Fibroblast of skin of abdomen (primary cell): ENCODE measurements around the gene UCK2.

ENCODE experiments used
- DNase-seq: peaks from one replicate; pipeline ENCODE4 v3.0.0-alpha.2; 2013

Gene UCK2

DNA sequence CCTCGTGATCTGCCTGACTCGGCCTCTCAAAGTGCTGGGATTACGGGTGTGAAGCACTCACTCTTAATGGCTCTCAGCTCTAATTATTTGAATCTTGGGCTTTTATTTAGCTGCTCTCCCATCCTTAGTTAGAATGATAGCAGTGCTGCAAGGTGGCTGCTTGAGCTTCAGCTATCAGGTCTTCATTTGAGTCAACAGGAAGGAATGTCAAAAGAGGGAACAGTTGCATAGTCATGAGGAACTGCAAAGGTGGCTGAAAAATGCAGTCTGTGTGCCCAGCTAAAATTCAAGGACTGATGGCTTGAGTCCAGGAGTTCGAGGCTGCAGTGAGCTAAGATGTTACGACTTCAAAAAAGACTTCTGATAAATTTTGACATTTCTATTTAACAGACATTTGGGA is 55.6 kb downstream of the UCK2 start:
- peak; percentile 41 for DNase-seq

DNA sequence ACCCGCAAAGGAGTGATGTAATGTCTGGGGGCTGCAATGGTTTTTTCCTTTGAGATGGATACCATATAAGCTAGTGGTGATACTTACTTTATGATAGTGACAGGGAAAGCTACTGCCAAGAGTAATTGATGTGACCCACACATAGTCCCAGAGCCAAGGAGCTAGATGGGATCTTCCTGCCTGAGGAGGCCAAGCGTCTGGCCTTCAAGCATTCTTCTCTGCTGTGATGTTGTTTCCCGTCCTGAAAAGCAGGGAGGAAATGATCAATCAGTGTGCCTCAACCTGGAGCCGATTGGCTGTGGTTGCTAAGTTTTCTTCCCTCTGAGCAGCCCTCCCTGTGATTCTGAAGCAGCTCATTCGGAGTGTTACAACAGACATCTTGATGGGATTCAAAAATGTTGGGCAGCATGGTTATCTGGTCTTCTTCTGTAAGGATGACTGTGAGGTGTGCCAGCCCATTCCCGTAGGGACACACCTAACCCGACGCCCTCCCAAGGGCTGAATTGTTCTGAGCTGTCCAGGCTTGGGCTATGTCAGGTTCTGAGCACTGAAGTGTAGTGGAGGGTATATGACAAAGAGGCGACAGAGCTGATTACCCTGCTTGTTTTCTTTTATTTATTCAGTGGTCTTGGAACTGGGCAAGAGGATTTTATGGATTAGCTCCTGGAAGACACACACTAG is 56.7 kb downstream of the UCK2 start:
- peak; percentile 22 for DNase-seq

- no peak for DNase-seq
Measured at GRCh38 chr1:165884690-165885304, 57.4 kb downstream of the UCK2 start.

GRCh38 chr1:165885305-165885694 is 57.9 kb downstream of the UCK2 start:
- DNase-seq = no peak

- DNase-seq = no peak
Measured at GRCh38 chr1:165886193-165886592, 58.8 kb downstream of the UCK2 start.

GRCh38 chr1:165886983-165887382 is 59.6 kb downstream of the UCK2 start:
- no peak for DNase-seq

DNA sequence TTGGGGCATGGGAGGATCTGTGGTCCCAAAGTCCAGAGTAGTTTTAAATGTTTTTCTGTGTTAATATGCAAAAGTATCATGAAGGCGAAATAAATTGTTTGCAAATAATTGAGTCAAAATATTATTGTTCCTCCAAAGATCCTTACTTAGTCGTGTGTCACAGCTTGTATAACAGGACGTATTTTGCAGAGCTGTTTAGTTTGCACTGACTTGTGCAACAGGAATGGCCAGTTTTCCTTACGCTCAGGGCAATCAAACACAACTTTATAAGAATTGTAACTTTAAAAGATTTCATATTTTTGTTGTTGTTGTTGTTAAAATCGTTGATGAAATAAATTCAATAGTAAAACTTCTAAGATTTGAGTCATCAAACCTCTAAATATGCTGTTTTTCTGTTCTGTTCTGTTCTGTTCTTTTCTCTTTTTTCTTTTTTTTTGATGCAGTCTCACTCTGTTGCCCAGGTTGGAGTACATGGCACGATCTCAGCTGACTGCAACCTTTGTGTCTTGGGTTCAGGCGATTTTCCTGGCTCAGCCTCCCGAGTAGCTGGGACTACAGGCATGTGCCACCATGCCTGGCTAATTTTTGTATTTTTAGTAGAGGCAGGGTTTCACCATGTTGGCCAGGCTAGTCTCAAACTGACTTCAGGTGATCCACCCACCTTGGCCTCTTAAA is 60.6 kb downstream of the UCK2 start:
- no peak for DNase-seq

GRCh38 chr1:165888552-165888920 is 61.1 kb downstream of the UCK2 start:
- DNase-seq = no peak

DNA sequence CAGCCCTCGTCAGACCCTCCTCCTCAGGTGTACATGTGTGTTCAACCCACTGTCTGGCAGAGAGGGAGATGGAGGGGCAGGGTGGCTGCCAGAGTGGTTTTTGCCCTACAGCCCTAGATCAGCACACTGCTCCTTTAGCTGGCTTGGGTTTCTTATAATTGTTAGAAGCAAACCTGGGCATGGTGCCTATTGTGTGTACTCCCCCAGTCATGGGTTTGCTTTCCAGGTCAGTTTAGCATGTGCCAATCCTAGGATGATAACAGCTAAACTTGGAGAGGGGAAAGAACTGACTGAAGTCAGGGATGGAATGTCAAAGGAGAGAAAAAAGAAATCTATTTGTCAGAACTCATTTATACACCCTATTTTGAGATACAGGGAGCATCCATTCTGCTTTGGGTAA is 63.3 kb downstream of the UCK2 start:
- DNase-seq = no peak

DNA sequence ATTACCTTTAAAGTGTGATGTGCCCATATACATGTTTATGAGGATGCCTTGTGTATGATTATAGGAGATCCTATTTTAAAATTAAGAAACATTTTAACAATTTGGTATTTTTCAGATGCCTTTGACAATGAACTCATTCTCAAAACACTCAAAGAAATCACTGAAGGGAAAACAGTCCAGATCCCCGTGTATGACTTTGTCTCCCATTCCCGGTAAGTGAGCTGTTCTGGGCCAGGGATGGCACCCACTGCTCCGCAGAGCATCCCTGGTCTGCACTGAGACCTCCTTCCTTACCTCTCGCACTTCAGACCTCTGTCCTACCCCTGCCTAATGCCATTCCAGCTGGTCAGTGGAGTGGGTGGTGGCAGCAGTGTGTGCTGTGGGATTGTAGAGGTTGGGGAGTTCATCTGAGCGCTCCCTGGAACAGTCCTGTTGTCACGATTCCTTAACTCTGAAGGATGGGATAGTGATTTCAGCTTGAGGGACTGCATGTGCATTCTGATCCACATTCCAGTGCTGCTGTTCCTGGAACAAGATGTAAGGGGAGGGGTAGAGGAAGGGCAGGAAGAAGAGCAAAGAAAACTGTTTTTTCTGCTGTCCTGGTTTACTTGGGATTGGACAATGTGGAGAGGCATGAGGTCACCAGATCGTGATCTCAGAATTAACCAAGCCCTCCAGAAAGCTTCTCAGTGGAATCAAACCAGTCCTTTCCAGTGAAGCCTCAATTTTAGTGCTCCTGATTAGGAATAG is 63.9 kb downstream of the UCK2 start:
- peak; percentile 58 for DNase-seq

GRCh38 chr1:165892935-165893334 is 65.5 kb downstream of the UCK2 start:
- DNase-seq = no peak

DNA sequence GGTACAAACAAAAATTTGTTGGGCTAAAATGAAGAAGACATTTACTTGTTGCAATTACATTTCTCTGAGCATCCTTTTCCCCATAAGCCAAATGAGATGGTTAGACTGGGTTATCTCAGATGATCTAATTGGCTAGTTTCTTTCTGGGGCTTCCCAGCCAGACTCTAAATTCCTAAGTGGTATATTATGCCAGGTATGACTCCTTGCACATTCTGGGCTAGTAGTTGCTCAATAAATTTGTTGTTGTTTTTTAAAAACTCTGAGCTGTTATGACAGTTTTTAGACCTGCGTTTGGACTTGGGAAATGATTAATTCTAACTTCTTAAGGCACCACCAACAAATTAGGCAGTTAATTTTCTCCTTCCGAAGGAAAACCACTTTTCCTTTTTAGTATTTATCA is 66.1 kb downstream of the UCK2 start:
- no peak for DNase-seq

- no peak for DNase-seq
Measured at GRCh38 chr1:165894591-165894990, 67.2 kb downstream of the UCK2 start.

DNA sequence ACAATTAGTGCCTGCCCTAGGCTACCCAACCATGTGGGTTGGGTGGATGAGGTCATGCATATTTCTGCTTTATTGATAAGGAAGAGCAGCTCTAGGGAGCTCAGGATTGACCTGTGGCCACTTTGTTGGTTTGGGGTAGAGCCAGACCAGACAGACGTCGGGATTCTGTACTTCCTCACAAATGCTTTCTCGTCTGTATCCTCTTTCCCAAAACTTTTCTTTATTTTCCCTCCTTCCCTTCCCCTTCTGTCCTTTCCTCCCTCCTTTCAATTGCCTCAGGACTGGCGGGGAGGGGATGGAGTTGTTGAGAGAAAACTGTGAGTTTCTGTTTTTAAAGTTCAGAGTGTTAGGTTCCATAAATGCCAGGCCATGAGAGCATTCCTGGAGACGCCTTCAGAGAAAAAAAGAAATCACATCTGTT is 68.0 kb downstream of the UCK2 start:
- peak; percentile 52 for DNase-seq

DNA sequence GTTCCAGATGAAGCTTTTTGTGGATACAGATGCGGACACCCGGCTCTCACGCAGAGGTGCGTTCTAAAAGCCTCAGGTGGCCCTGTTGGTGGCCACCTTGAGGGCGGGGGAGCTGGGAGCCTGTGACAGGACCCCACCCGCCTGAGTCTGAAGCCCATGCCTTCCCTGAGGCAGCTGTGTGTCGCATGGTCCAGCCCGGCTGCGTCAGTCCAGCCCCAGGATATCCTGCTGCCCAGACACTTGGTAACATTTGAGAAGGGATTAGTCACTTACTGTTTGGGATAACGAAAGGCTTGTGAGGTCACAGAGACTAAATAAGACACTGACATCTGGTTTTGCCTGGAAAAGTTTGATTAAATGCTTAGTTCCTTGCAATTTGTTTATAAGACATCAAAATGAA is 68.9 kb downstream of the UCK2 start:
- DNase-seq = peak; percentile 87

- DNase-seq = peak; percentile 61
Measured at GRCh38 chr1:165897326-165898303, 70.2 kb downstream of the UCK2 start.

DNA sequence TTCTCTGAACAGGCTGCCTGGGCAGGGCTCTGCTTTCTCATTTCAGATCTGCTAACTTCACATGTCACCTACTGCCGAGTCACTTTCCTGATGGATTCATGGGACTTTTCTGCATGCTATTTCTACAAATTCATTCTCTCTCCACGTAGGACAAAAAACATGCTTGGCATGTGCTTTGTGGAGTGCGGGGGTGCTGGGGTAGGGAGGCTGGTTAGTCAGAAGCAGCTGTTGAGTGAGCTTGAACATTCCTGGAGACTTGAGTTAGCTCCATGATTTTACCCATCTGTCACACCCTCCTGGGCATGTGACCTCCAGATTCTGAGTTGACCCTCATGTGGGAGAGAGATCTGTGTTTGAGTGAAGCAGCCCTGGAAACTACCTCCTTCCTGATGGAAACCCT is 71.4 kb downstream of the UCK2 start:
- peak; percentile 98 for DNase-seq

DNA sequence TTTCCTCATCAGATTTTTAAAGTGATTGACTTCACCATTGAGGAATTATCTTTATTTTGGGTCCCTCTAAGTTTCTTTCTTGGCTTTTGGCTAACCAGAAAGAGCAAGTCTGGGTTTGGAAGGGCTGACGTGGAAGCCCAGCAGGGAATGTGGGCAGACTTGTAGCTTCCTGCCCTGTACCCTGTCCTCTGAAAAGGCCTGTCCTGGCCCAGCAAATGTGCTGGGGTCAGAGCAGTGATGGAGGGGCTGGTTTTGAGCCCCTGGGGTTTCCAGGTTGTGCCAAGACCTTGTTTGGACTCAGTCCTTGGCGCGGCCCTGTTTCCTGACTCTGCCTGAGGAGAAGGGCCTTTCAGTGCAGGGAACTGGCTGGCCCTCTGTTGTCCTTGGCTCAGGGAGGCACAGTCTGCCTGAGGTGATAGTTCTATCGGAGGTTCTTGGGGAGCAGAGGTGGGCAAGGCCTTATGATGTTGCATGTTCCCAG is 72.1 kb downstream of the UCK2 start:
- peak; percentile 41 for DNase-seq

- peak; percentile 45 for DNase-seq
Measured at GRCh38 chr1:165900576-165901380, 73.4 kb downstream of the UCK2 start.

DNA sequence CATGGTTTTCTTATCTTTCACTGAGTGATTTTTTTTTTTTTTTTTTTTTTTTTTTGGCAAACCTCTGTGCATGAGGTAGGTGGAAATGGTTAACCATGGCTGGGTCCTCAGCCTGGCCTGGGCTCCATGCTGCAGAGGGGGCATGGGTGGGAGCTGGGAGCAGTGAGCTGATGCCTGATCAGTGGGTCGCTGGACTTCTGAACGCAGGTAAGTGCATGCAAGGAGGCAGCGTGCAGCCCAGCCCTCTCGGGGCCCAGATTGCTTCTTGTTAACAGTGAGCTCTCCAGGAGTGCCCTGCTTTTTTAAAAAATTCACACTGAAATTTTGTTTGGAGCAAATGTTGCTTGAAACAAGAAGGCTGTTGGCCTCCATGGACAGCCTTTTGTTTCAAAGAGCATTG is 75.2 kb downstream of the UCK2 start:
- DNase-seq = no peak

- DNase-seq = peak; percentile 76
Measured at GRCh38 chr1:165903672-165904071, 76.3 kb downstream of the UCK2 start.
